GM18873 (cell line): ENCODE results near the gene PAK5.

Experiments used
- ATAC-seq: cut with Tn5 transposase; IDR thresholded peaks from one replicate; pipeline ENCODE4 v1.9.1; 2021; ENCODE audit warnings: mild to moderate bottlenecking, moderate library complexity, moderate number of reproducible peaks; ENCODE audit not compliant: unreplicated experiment, low FRiP score

Gene PAK5

GRCh38 chr20:9838378-9839295 lies at the start of gene PAK5:
PAK5 (minus strand) TSS chr20:9839076; CDS start chr20:9644328, 194,748 bp downstream.
- ATAC-seq = no peak

- ATAC-seq = no peak
These were observed 48.8 kb upstream of the PAK5 start for GRCh38 chr20:9887706-9888105.

- ATAC-seq = no peak
These were observed 47.4 kb upstream of the PAK5 start for GRCh38 chr20:9886227-9886626.

GRCh38 chr20:9884666-9885065 lies 45.8 kb upstream of the PAK5 start:
- ATAC-seq = no peak

GRCh38 chr20:9884061-9884460 lies 45.2 kb upstream of the PAK5 start:
- no peak for ATAC-seq

GRCh38 chr20:9877932-9878495 lies 39.1 kb upstream of the PAK5 start:
- no peak for ATAC-seq

GRCh38 chr20:9867196-9867980 lies 28.5 kb upstream of the PAK5 start:
- ATAC-seq = no peak

- ATAC-seq = no peak
These were observed 13.7 kb upstream of the PAK5 start for GRCh38 chr20:9852566-9852965.

- ATAC-seq = no peak
These were observed 750 bp upstream of the PAK5 start for GRCh38 chr20:9839626-9840025.

- ATAC-seq = no peak
These were observed 870 bp downstream of the PAK5 start for GRCh38 chr20:9838035-9838377.

GRCh38 chr20:9837634-9838033 lies 1.2 kb downstream of the PAK5 start:
- no peak for ATAC-seq

GRCh38 chr20:9835302-9835701 lies 3.6 kb downstream of the PAK5 start:
- no peak for ATAC-seq

GRCh38 chr20:9831032-9831431 lies 7.8 kb downstream of the PAK5 start:
- no peak for ATAC-seq

GRCh38 chr20:9829835-9830234 lies 9.0 kb downstream of the PAK5 start:
- ATAC-seq = no peak

- no peak for ATAC-seq
These were observed 21.2 kb downstream of the PAK5 start for GRCh38 chr20:9817654-9818053.

GRCh38 chr20:9815632-9816031 lies 23.2 kb downstream of the PAK5 start:
- ATAC-seq = no peak

- ATAC-seq = no peak
These were observed 28.1 kb downstream of the PAK5 start for GRCh38 chr20:9810738-9811137.

- no peak for ATAC-seq
These were observed 29.6 kb downstream of the PAK5 start for GRCh38 chr20:9809271-9809670.

- no peak for ATAC-seq
These were observed 30.7 kb downstream of the PAK5 start for GRCh38 chr20:9808166-9808565.

GRCh38 chr20:9807136-9807535 lies 31.7 kb downstream of the PAK5 start:
- ATAC-seq = no peak

- ATAC-seq = no peak
These were observed 38.5 kb downstream of the PAK5 start for GRCh38 chr20:9800421-9800820.
